GM18873 (cell line): Measurements from ENCODE around the gene ITFG1.
"Not testable (repeated sequence)": the region's sequence is repeated elsewhere in the genome, so short reads cannot be mapped to it uniquely, and the experiment has no call there.

Experiments
- ATAC-seq: cut with Tn5 transposase; IDR thresholded peaks from one replicate; pipeline ENCODE4 v1.9.1; 2021; ENCODE audit warnings: mild to moderate bottlenecking, moderate library complexity, moderate number of reproducible peaks; ENCODE audit not compliant: unreplicated experiment, low FRiP score

Gene ITFG1

GRCh38 chr16:47180073-47180472, 280.8 kb downstream of the ITFG1 start:
- ATAC-seq, result no peak

DNA sequence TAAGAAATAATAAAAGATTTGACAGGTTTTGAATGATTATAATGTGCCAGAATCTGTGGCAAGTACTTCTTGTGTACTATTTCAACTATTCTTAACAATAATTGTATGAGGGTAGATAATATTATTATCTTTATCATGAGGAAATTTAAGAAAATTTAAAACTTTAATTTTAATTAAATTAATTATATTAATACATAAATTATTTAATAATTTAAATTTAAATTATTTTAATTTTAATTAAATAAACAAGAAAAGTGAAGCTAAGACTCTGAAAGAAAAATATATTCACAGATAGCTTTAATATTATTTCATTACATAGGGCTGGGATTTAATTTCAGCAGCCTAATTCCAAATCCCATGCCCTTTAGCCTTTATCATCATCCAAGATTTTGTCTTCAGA, 285.7 kb downstream of the ITFG1 start:
- no peak for ATAC-seq

DNA sequence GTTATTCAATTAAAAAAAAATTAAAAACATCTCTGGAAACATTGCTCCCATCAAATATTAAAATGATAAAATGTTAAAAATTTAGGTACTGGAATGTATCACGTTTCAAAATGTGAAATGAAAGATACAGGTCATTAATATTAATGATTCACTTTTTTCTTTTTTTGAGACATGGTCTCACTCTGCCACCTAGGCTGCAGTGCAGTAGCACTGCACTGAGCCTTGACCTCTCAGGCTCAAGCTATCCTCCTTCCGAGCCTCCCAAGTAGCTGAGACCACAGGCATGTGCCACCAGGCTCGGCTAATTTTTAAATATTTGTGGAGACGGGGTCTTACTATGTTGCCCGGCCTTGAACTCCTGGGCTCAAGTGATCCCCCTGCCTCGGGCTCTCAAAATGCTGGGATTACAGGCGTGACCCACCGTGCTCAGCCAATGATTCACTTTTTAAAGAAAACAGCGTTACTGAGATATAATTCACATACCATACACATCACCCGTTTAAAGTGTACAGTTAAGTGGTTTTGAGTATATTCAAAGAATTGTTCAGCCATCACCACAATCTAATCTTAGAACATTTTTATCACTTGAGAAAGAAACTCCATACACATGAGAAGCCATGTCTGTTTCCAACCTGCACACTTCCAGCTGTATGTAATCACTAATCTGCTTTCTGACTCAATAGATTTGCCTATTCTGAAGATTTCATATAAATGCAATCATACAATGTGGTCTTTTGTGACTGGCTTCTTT, 298.0 kb downstream of the ITFG1 start:
- no peak for ATAC-seq

- ATAC-seq, result no peak
Measured at GRCh38 chr16:47161464-47161863, 299.4 kb downstream of the ITFG1 start.

DNA sequence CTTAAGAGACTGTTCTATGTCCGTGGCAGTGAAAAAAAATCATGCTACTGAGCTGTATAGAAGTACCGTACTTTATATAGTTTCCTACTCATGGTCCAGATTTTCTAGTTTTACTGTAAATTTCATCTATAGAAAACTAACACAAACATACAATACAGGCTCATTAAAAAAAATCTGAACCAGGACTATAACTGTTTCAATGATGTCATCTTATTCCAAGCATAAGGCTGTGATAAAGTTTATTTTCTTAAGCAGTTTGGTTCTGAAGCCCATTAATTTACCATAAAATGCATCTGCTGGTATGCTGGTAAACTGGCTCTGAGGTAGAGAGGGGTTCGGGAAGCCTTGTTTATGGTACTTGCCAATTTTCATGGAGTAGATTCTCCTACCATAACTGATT, 300.4 kb downstream of the ITFG1 start:
- ATAC-seq, result no peak

- ATAC-seq, result no peak
Measured at GRCh38 chr16:47158992-47159391, 301.9 kb downstream of the ITFG1 start.

- ATAC-seq, result no peak
Measured at GRCh38 chr16:47156680-47157215, 304.1 kb downstream of the ITFG1 start.

DNA sequence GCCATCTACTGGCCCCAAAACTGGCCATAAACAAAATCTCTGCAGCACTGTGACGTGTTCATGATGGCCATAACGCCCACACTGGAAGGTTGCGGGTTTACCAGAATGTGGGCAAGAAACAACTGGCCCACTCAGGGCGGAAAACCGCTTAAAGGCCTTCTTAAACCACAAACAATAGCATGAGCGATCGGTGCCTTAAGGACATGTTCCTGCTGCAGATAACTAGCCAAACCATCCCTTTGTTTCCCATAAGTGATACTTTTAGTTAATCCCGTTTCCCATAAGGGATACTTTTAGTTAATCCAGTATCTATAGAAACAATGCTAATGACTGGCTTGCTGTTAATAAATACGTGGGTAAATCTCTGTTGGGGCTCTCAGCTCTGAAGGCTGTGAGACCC, 308.4 kb downstream of the ITFG1 start:
- ATAC-seq, result not testable (repeated sequence)

DNA sequence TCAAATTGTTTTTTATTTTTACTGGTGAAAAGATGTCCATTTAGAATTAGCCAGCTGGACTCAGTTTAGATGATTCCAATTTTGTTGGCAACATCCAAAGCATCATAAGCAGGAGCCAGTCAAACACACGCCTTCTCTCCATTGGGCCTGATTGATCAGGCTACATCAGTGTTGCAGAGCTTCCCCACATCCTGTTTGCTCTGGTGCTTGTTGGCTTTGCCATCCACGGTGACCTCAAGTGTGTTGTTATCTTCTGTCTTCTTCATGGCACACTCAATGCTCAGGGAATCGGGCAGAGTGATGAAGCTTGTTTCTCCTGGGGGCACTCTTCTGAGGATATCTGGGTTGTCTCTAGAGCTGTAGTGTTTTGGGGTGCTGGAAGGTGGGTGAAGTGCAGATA, 310.8 kb downstream of the ITFG1 start:
- no peak for ATAC-seq

- ATAC-seq, result no peak
Measured at GRCh38 chr16:47144559-47144877, 316.3 kb downstream of the ITFG1 start.

- peak; percentile 33 for ATAC-seq
Measured at GRCh38 chr16:47143677-47144558, 316.9 kb downstream of the ITFG1 start, which contains the start of gene NETO2. NETO2 (minus strand) TSS chr16:47143945; CDS start chr16:47143612, 333 bp downstream.

DNA sequence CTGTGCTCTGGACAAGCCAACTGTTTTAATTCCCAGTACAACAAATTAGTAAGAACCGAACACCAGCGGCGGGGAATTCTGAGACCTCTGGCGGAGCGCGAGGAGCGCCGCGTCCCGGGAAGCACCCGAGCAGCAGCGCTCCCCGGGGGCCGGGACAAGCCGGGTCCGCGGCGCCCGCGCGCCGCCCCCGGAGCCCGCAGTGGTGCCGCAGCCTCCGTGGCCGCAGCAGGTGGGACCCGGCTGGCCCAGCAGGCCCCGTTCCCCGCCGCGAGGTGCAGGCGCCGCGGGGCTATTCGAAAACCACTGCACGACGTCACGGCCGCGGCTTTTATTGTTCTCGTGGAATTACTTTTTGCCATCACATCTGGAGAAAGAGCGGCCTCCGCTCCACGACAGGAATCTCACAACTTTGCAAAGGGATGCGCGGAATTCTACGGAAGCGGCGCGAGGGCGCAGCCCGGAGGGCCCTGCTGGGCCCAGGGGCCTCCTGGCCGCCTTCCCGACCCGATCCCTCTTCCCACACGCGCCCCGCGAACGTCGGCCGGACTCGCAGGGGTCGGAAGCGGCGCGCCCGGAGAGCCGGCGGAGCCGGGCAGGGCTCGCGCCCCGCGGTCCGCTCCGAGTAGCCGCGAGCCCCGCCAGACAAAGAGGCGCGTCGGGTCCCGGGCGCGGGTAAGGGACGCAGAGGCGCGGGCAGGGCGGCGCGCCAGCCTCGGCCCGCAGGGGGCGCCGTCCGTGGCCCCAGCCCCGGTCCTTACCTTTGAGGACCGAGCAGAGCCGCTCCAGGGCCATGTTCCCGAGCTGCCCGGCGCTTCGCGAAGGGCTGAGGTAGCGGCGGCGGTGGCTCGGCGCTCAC, 317.8 kb downstream of the ITFG1 start:
- ATAC-seq, result peak; percentile 47

DNA sequence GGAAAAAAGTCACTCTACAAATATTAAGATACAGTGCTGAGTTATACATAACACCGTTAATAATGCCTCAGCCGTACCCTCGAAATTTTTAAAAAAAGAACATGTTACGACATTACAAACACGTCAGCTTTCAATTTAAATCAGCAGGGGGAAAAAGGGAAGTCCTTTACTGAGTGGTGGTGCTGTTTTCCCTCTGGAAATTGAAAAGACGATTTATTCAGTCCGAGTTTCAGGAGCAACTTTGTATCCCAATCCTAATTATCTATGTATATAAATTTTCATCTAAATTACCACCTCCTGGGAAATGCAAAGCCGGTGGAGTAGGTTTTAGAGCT, 318.4 kb downstream of the ITFG1 start:
- no peak for ATAC-seq

GRCh38 chr16:47141773-47142485, 318.9 kb downstream of the ITFG1 start:
- peak; percentile 58 for ATAC-seq

DNA sequence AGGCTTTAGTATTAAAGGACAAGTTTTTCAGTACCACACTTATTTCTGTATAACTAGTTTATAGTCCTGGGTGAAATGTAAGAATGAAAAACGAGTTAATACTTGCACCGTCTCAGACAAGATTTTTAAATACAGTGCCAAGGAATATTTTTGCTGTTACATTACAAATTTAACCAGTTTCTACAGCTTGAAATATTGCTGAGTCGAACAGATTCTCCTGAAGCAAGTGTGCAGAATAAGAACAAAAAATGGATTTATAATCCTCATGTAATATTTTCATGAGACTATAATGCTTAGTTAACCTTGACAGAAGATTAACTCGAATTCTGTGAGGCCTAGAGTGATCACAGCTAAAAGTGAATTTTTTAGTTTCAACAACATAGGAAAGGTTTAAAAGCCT, 320.2 kb downstream of the ITFG1 start:
- no peak for ATAC-seq

- no peak for ATAC-seq
Measured at GRCh38 chr16:47139561-47140185, 321.2 kb downstream of the ITFG1 start.

DNA sequence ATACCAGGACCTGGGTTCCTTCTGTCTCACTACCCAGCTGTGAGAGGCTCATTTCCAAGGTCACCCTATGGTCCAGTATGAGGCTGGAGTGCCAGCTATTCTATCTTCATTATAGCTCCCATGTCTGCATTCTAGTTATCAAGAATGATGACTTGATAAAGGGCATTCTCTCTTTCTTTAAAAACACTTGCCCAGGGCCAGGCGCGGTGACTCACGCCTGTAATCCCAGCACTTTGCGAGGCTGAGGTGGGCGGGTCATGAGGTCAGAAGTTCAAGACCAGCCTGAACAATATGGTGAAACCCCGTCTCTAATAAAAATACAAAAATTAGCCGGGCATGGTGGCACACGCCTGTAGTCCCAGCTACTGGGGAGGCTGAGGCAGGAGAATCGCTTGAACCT, 322.9 kb downstream of the ITFG1 start:
- not testable (repeated sequence) for ATAC-seq

DNA sequence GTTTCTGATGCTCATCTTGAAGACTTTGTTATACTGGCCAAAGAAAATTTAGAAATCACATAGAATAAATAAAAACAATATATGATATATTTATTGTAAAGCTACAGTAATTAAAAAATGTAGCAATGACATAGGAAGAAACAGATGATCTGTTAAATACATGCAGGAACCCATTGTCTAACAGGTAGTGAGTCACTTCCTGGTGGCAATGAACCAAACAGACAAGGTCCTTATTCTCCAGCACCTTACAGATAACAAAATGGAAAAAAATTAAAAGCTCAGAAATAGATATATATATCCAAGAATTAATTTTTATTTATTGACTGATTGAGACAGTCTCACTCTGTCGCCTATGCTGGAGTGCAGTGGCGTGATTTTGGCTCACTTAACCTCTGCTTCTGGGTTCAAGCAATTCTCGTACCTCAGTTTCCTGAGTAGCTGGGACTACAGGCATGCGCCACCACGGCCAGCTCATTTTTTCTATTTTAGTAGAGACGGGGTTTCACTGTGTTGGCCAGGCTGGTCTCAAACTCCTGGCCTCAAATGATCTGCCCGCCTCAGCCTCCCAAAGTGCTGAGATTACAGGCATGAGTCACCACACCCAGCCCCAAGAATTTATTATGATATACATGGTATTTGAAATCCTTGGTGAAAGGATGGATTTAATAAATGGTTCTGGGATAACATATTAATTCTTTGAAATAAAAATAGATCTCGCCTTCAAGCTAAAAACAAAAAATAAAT, 324.6 kb downstream of the ITFG1 start:
- ATAC-seq, result no peak

DNA sequence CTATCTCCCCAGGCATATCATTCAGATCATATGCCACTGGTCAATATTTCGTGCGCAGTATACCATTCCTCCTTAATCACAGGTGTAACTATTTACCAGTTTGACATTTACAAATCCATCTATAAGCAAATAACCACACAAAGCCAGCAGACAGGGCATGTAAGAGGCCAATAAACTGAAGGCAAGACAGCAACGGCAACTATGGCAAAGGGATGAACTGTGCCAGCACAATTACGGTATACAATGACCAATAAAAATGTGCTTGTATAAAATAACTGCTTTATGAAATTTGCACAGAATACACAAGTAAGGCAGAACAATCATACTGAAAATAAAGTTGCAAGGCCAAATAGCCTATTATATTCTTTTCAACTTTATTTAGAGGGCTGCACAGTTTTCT, 326.3 kb downstream of the ITFG1 start:
- no peak for ATAC-seq
